ENCODE data around the gene SFRP4.
A peak's percentile ranks its signal among the peaks of the same experiment; 100 is the strongest.

Gene SFRP4

DNA sequence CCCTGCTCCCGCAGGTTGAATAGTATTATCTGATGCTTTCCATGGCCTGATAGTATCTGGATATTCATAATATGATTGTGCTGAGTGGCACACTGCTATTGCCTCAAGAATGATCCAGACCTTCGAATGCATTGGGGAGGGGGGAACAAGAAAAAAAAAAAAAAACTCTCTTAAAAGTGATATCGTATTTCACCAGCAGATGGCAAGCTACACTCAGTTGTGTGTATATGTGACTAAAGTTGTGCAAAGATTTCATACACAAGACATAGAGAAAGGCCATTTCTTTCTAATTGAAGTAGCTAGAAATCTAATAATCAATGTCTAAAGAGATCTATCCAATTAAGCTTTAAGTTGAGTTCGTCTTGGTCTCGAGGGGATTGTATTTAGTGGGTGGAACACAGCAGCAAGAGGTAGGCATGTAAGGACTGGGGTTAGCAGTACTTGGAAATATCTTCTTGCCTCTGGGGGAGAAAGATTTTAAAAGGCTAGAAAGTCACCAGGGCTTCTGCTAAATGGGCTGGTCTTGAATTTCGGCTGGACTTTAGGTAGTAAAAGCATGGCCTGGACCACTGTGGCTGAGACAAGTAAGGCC is 15.3 kb downstream of the SFRP4 start:
- H3K4me3 ChIP-seq (ENCODE audit: low read depth, low read length), result no peak overlapping the region
- TF ChIP-seq, protein P1, sequence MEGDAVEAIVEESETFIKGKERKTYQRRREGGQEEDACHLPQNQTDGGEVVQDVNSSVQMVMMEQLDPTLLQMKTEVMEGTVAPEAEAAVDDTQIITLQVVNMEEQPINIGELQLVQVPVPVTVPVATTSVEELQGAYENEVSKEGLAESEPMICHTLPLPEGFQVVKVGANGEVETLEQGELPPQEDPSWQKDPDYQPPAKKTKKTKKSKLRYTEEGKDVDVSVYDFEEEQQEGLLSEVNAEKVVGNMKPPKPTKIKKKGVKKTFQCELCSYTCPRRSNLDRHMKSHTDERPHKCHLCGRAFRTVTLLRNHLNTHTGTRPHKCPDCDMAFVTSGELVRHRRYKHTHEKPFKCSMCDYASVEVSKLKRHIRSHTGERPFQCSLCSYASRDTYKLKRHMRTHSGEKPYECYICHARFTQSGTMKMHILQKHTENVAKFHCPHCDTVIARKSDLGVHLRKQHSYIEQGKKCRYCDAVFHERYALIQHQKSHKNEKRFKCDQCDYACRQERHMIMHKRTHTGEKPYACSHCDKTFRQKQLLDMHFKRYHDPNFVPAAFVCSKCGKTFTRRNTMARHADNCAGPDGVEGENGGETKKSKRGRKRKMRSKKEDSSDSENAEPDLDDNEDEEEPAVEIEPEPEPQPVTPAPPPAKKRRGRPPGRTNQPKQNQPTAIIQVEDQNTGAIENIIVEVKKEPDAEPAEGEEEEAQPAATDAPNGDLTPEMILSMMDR (IDR thresholded peaks at IDR 0.05; ENCODE audit: insufficient read depth, low read depth, low read length, missing control alignments), result peak; percentile 51
- DNase-seq (ENCODE audit: low read depth), result peak; percentile 45

DNA sequence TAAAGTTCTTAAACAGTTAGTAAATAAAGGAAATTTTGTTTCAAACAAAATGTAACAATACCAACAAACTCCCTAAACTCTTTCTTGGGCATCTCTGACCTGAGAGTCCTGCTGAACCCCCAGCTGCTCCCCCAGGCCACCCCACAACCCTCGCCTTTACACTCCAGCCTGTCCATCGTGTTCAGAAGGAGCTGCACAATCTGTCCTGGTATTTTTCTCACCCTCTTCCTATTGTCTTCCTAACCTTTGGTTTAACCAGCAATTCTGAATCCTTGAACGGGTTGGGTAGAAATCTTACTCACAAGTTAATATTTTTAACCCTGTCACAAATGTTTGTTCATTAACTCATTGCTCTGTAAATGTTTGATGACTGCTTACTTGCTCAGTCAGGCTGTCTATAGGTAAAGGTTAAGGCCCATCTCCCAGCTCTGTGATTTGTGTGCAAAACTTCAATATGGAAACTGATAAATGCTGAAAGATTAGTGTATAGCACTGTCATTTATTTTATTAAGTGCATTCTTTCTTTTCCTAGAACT is 16.8 kb downstream of the SFRP4 start:
- no peak for DNase-seq (ENCODE audit: low read depth)
- TF ChIP-seq, protein P1 (IDR thresholded peaks at IDR 0.05; ENCODE audit: insufficient read depth, low read depth, low read length, missing control alignments), result no peak

DNA sequence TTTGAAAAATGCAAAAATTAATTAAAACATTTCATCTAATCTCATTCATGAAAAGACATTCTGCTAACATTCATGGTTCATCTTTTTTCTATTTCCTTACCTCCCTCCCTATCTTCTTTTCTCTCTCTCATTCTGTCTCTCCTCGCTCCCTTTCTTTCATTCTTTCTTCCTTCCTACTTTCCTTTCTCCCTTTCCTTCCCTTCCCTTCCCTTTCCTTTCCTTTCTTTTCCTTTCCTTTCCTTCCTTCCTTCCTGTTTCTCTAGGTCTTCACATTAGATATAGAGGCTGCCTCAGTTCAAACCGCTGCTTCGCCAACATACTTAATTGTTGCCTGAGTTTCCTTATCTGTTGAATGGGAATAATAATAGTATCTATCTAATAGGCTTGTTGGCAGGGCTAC is 21.9 kb downstream of the SFRP4 start:
- H3K4me3 ChIP-seq (ENCODE audit: low read depth, low read length), result no peak overlapping the region
- TF ChIP-seq, protein P1 (IDR thresholded peaks at IDR 0.05; ENCODE audit: insufficient read depth, low read depth, low read length, missing control alignments), result no peak
- no peak for DNase-seq (ENCODE audit: low read depth)

More for the DNA sequence above, 16.8 kb downstream of the SFRP4 start:
- H3K4me3 ChIP-seq (ENCODE audit: low read depth, low read length), result no peak overlapping the region

DNA sequence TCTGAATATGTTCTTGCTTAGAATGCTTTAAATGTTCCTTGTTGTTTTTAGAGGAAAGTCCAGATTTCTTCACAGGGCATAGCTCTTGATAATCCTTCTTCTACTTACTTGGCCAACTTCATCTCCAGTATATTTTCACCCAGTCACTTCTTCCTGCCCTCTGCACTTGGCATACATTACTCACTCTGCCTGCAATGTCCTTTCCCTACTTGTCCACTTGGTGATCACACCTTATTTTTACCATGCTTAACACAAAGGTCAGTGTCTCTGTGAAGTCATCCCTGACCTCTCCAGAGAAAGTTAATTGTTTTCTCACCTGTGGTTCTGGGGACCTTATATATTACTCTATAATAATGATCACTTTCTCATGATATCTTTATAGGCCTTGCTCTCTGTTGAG is 23.3 kb downstream of the SFRP4 start:
- H3K4me3 ChIP-seq (ENCODE audit: low read depth, low read length), result no peak overlapping the region
- TF ChIP-seq, protein P1 (IDR thresholded peaks at IDR 0.05; ENCODE audit: insufficient read depth, low read depth, low read length, missing control alignments), result no peak
- no peak for DNase-seq (ENCODE audit: low read depth)

DNA sequence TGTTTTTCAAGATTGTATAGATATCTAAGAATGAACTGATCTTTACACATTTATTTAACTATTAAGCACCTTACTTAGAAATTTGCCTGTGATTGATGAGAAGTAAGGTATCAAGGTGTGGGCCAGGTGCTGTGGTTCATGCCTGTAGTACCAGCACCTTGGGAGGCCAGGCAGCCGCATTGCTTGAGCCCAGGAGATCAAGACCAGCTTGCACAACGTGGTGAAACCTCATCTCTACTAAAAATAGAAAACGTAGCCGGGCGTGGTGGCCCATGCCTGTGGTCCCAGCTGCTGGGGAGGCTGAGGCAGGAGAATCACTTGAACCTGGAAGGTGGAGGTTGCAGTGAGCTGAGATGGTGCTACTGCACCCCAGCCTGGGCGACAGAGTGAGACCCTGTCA is 34.5 kb downstream of the SFRP4 start:
- DNase-seq (ENCODE audit: low read depth), result no peak
- no peak overlapping the region for H3K4me3 ChIP-seq (ENCODE audit: low read depth, low read length)
- TF ChIP-seq, protein P1 (IDR thresholded peaks at IDR 0.05; ENCODE audit: insufficient read depth, low read depth, low read length, missing control alignments), result no peak

Data from GM12865 (cell line).